GM21515 (cell line): ENCODE data around the gene WIPI1.
A peak's percentile ranks its signal among the peaks of the same experiment; 100 is the strongest.

Experiments used
- ATAC-seq: cut with Tn5 transposase; IDR thresholded peaks from one replicate; pipeline ENCODE4 v1.9.1; 2021; ENCODE audit not compliant: unreplicated experiment

WIPI1 gene

GRCh38 chr17:68461122-68461539, 3.8 kb upstream of the WIPI1 start:
- ATAC-seq = no peak

GRCh38 chr17:68460715-68461114, 3.4 kb upstream of the WIPI1 start:
- ATAC-seq = no peak

- ATAC-seq = no peak
Observed at GRCh38 chr17:68460146-68460545, 2.9 kb upstream of the WIPI1 start.

- ATAC-seq = peak; percentile 22
Observed at GRCh38 chr17:68459037-68459639, 1.8 kb upstream of the WIPI1 start.

- ATAC-seq = peak; percentile 15
Observed at GRCh38 chr17:68458260-68459036, 1.2 kb upstream of the WIPI1 start.

- ATAC-seq = peak; percentile 72
Observed at GRCh38 chr17:68457539-68458259, 403 bp upstream of the WIPI1 start.

- no peak for ATAC-seq
Observed at GRCh38 chr17:68456339-68457167, 743 bp downstream of the WIPI1 start.

- no peak for ATAC-seq
Observed at GRCh38 chr17:68455901-68456338, 1.4 kb downstream of the WIPI1 start.

GRCh38 chr17:68453991-68454665, 3.2 kb downstream of the WIPI1 start:
- no peak for ATAC-seq

GRCh38 chr17:68452724-68453290, 4.5 kb downstream of the WIPI1 start:
- ATAC-seq = no peak

- ATAC-seq = no peak
Observed at GRCh38 chr17:68451670-68452354, 5.5 kb downstream of the WIPI1 start.

- ATAC-seq = no peak
Observed at GRCh38 chr17:68450801-68451200, 6.5 kb downstream of the WIPI1 start.

- ATAC-seq = no peak
Observed at GRCh38 chr17:68450391-68450790, 6.9 kb downstream of the WIPI1 start.

- no peak for ATAC-seq
Observed at GRCh38 chr17:68449021-68449739, 8.1 kb downstream of the WIPI1 start.

GRCh38 chr17:68446626-68447041, 10.7 kb downstream of the WIPI1 start:
- ATAC-seq = no peak

GRCh38 chr17:68445671-68446070, 11.6 kb downstream of the WIPI1 start:
- ATAC-seq = no peak

GRCh38 chr17:68443972-68444464, 13.3 kb downstream of the WIPI1 start:
- ATAC-seq = no peak

- ATAC-seq = no peak
Observed at GRCh38 chr17:68441070-68441770, 16.1 kb downstream of the WIPI1 start.
